ENCODE data around the gene ARL3.

DNA sequence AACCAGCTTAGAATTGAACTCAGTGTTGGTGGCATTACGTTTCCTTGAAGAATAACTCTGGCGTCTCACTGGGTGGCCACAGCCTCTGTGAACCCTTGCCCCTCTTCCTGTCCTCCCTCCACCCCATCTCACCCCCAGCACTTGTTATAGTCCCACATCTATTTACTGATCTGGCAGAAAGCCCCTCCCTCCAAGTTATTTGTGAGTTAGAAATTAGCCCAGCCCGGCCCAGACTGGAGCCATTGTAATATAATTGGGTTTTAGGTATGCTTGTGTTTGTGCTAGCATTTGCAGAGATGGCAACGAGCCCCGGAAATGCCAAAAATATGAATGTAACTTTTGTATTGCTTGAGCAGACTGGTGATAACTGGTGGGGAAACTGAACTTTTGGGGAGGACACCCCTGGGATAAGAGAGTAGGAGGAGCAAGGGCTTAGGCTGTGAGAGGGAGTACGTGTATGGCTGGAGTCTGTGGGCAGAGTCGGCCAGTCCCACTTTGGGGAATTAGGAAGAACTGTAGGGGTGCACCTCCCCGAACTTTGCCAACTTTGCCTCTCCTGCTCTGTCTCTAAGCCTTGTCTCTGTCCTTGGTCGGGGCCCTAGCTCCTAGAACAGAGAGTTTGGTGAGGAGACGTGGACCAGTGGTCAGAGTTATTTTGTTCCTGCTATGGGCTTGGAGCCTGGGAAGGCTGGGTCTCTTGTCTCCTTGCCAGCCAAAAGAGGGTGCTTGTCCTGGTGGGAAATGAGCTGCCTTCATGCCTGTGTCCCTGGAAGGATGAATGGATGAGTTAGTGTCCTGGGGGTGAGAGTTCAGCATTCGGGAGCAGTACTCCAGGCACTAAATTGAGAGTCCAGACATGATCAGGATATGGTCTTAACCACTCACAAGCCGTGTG lies 89.2 kb downstream of the ARL3 start:
- TF ChIP-seq CTCF (IDR thresholded peaks at IDR 0.05), result no peak
- no peak for TF ChIP-seq POLR2A (IDR thresholded peaks at IDR 0.05)

Data from body of pancreas (tissue), 4 donors.